ENCODE measurements around the gene DIS3.
"Not testable (repeated sequence)": the region's sequence is repeated elsewhere in the genome, so short reads cannot be mapped to it uniquely, and the experiment has no call there.

Gene DIS3

GRCh38 chr13:72781451-72782439 is at the start of gene DIS3, which contains the start of gene PIBF1:
Gene DIS3 (minus strand): TSS chr13:72781900. CDS start chr13:72781832, 68 bp downstream.
Gene PIBF1 (plus strand): TSS chr13:72782133. CDS start chr13:72783470, 1,337 bp downstream.
- DNase-seq: peak; percentile 99

- no peak for DNase-seq
These were observed 42.0 kb upstream of the DIS3 start for GRCh38 chr13:72823724-72824123.

GRCh38 chr13:72823081-72823480 is 41.4 kb upstream of the DIS3 start:
- no peak for DNase-seq

GRCh38 chr13:72820898-72821279 is 39.2 kb upstream of the DIS3 start:
- no peak for DNase-seq

GRCh38 chr13:72820156-72820897 is 38.6 kb upstream of the DIS3 start:
- DNase-seq: no peak

GRCh38 chr13:72808917-72809500 is 27.3 kb upstream of the DIS3 start:
- DNase-seq: no peak

GRCh38 chr13:72806514-72806913 is 24.8 kb upstream of the DIS3 start:
- not testable (repeated sequence) for DNase-seq

- DNase-seq: no peak
These were observed 24.1 kb upstream of the DIS3 start for GRCh38 chr13:72805676-72806346.

- no peak for DNase-seq
These were observed 22.6 kb upstream of the DIS3 start for GRCh38 chr13:72804301-72804700.

- DNase-seq: no peak
These were observed 17.1 kb upstream of the DIS3 start for GRCh38 chr13:72798817-72799216.

- no peak for DNase-seq
These were observed 10.9 kb upstream of the DIS3 start for GRCh38 chr13:72792640-72793039.

- no peak for DNase-seq
These were observed 7.1 kb upstream of the DIS3 start for GRCh38 chr13:72788831-72789230.

- DNase-seq: not testable (repeated sequence)
These were observed 3.0 kb upstream of the DIS3 start for GRCh38 chr13:72784679-72785078.

GRCh38 chr13:72782717-72783116 is 1.0 kb upstream of the DIS3 start:
- DNase-seq: no peak

- DNase-seq: no peak
These were observed 7.7 kb downstream of the DIS3 start for GRCh38 chr13:72774019-72774418.

GRCh38 chr13:72763411-72763810 is 18.3 kb downstream of the DIS3 start:
- no peak for DNase-seq

GRCh38 chr13:72760189-72760588 is 21.5 kb downstream of the DIS3 start:
- no peak for DNase-seq

GRCh38 chr13:72757792-72758535 is 23.7 kb downstream of the DIS3 start:
- DNase-seq: no peak

GRCh38 chr13:72754111-72754510 is 27.6 kb downstream of the DIS3 start:
- no peak for DNase-seq

- no peak for DNase-seq
These were observed 30.5 kb downstream of the DIS3 start for GRCh38 chr13:72751220-72751619.

- DNase-seq: no peak
These were observed 36.4 kb downstream of the DIS3 start for GRCh38 chr13:72745260-72745659.

GRCh38 chr13:72740015-72740414 is 41.7 kb downstream of the DIS3 start:
- DNase-seq: no peak
